K562 (cell line): ENCODE measurements around the gene FANK1. TPM values are rescaled to one million over a fixed set of nuclear protein-coding genes. Genes with fewer than 3 reads are reported as not detected.

Experiments
- ATAC-seq: fragments of 200-7000 bp; cut with Tn5 transposase; 3 replicates; pipeline ENCODE4 v1.9.1; 2020; ENCODE audit warnings: moderate library complexity
- BruUV-seq: library from RNA; stranded (reverse); fragments of 400-500 nt; replicated peaks from 2 replicates; lab custom pipeline; 2021; lab: Mats Ljungman, UMichigan
- CTCF ChIA-PET: fragments of 300-600 bp; formaldehyde crosslinking; extraction: SDS; loops from one replicate; lab custom pipeline; 2021; ENCODE audit warnings: low intra/inter-chr PET ratio; lab: Yijun Ruan, JAX
- POLR2A ChIA-PET: fragments of 300-600, 350-650 bp; sonication (Branson Sonifier 250); formaldehyde crosslinking; extraction: SDS; loops from one replicate; lab custom pipeline; 2021; ENCODE audit warnings: antibody characterized with exemption, inconsistent platforms; lab: Yijun Ruan, JAX
- DNase-seq, 4 experiments: peaks; one replicate each; pipeline versions ENCODE4 v3.0.0 to v3.0.0-alpha.2; 2011 to 2018; ENCODE audit warnings: low spot score in 3 of 4, mixed read lengths in 3 of 4; ENCODE audit errors: extremely low read depth in 1 of 4
- FAIRE-seq: peaks from 2 replicates; lab custom pipeline; 2011; peaks lifted over from hg19 to GRCh38; lab: Jason Lieb, UNC
- H2AFZ ChIP-seq: 2 replicates; pipeline ENCODE4 v1.6.0; 2011; ENCODE audit warnings: low read depth, low read length, control low read depth, inconsistent platforms
- H3K27ac ChIP-seq: fragments of 200-600 bp; 3 replicates; pipeline ENCODE4 v1.8.0; 2011; ENCODE audit warnings: low read depth, mild to moderate bottlenecking, control low read depth, inconsistent platforms, low read length, moderate library complexity, mixed read lengths; ENCODE audit errors: extremely low read depth
- H3K27me3 ChIP-seq, 2 experiments: fragments of 300-600 bp in 1 of 2; 2 replicates in 1 of 2; 3 replicates in 1 of 2; pipeline versions ENCODE4 v1.6.0 to v1.8.0; 2011; ENCODE audit warnings: inconsistent platforms in 2 of 2, low read length in 2 of 2, mild to moderate bottlenecking in 1 of 2, mixed read lengths in 1 of 2, moderate library complexity in 1 of 2; ENCODE audit not compliant: control insufficient read depth in 2 of 2, insufficient read depth in 2 of 2
- H3K36me3 ChIP-seq: fragments of 300-600 bp; 3 replicates; pipeline ENCODE4 v1.8.0; 2011; ENCODE audit warnings: mild to moderate bottlenecking, low read length, inconsistent platforms; ENCODE audit not compliant: control insufficient read depth, insufficient read depth
- H3K4me1 ChIP-seq, 2 experiments: fragments of 200-600 bp in 1 of 2; replicated peaks in 1 of 2; 2 replicates in 1 of 2; 3 replicates in 1 of 2; pipeline versions ENCODE4 v1.5.1 to v1.8.0; 2011; ENCODE audit warnings: inconsistent platforms in 2 of 2, low read length in 2 of 2, mild to moderate bottlenecking in 1 of 2, mixed read lengths in 1 of 2, moderate library complexity in 1 of 2; ENCODE audit not compliant: control insufficient read depth in 2 of 2, insufficient read depth in 2 of 2
- H3K4me2 ChIP-seq: 2 replicates; pipeline ENCODE4 v1.6.1; 2011; ENCODE audit warnings: low read length, control low read depth, inconsistent platforms, mixed read lengths; ENCODE audit not compliant: insufficient read depth
- H3K4me3 ChIP-seq: fragments of 200-600 bp; sonication (generic), shearing (Covaris generic); 2 replicates; pipeline ENCODE4 v1.5.1; 2016; ENCODE audit warnings: control low read depth, inconsistent platforms
- H3K79me2 ChIP-seq: fragments of 200-600 bp; 3 replicates; pipeline ENCODE4 v1.8.0; 2011; ENCODE audit warnings: low read length, inconsistent platforms; ENCODE audit not compliant: control insufficient read depth, insufficient read depth
- H3K9ac ChIP-seq, 2 experiments: 2 replicates each; pipeline versions ENCODE4 v1.6.0 to v1.6.1; 2011; ENCODE audit warnings: low read depth in 2 of 2, low read length in 2 of 2, control low read depth in 1 of 2, inconsistent platforms in 1 of 2, mild to moderate bottlenecking in 1 of 2, mixed read lengths in 1 of 2; ENCODE audit not compliant: insufficient read depth in 1 of 2
- H3K9me1 ChIP-seq: one replicate; pipeline ENCODE4 v1.6.0; 2011; ENCODE audit warnings: inconsistent platforms, mild to moderate bottlenecking, low read length, moderate library complexity; ENCODE audit not compliant: control insufficient read depth, insufficient read depth
- H3K9me3 ChIP-seq: replicated peaks from 2 replicates; pipeline ENCODE4 v1.5.1; 2011; ENCODE audit warnings: low read depth, low read length, inconsistent platforms; ENCODE audit not compliant: control insufficient read depth, insufficient read depth
- H4K20me1 ChIP-seq: replicated peaks from 2 replicates; pipeline ENCODE4 v1.6.1; 2011; ENCODE audit warnings: low read length, inconsistent platforms, mixed read lengths; ENCODE audit not compliant: control insufficient read depth, insufficient read depth
- BRF2 ChIP-seq: IDR thresholded peaks from 3 replicates; pipeline ENCODE4 v1.6.1; 2011; ENCODE audit warnings: borderline replicate concordance, mild to moderate bottlenecking; ENCODE audit not compliant: insufficient read length, insufficient read depth
- KAT2B ChIP-seq: IDR thresholded peaks from one replicate; pipeline ENCODE4 v1.6.1; 2012; ENCODE audit warnings: low read depth, mild to moderate bottlenecking, control low read depth, inconsistent platforms, low read length, moderate library complexity
- NR0B1 ChIP-seq: fragments of 450-650 bp; IDR thresholded peaks from one replicate; pipeline ENCODE4 v1.6.1; 2018; ENCODE audit warnings: mild to moderate bottlenecking, moderate library complexity; ENCODE audit not compliant: partially characterized antibody
- SNIP1 ChIP-seq: fragments of 450-650 bp; IDR thresholded peaks from 2 replicates; pipeline ENCODE4 v1.7.1; 2017; ENCODE audit warnings: low read depth, mild to moderate bottlenecking
- TRIM28 ChIP-seq: fragments of 450-650 bp; IDR thresholded peaks from 2 replicates; pipeline ENCODE4 v1.6.1; 2017
- WGBS: fragments of 100-300 bp; shearing (Covaris generic); methylation state at CpG from one replicate; pipeline ENCODE4 v1.1.6; 2016; ENCODE audit warnings: low coverage, mixed read lengths; ENCODE audit not compliant: insufficient coverage; ENCODE audit errors: missing lambda C conversion rate; 5-methylcytosine and 5-hydroxymethylcytosine counted together
- in situ Hi-C: fragments of 300-500 bp; cut with MboI; formaldehyde crosslinking; loops from 4 replicates; pipeline ENCODE4 v1.15.0; 2018; ENCODE audit warnings: inconsistent platforms, mixed read lengths
- intact Hi-C: fragments of 100-400 bp; cut with micrococcal nuclease; formaldehyde crosslinking; loops from 2 replicates; pipeline ENCODE4 v1.14.2; 2022
- polyA plus RNA-seq, 8 experiments: library from polyadenylated mRNA; depleted of rRNA in 4 of 8; stranded (reverse) in 5 of 8; unstranded in 3 of 8; fragments of >200 nt; fragmentation: Nextera tagmentation in 2 of 8; fragmentation: Illumina TruSeq in 1 of 8; extraction: Ambion mirVana in 2 of 8; extraction: Trizol in 1 of 8; gene quantifications; 2 replicates each; pipeline versions ENCODE4 v1.2.1 to v1.2.3, GENCODE V29; 2011 to 2014; ENCODE audit warnings: inconsistent platforms in 1 of 8, missing spikeins in 1 of 8
- total RNA-seq, 7 experiments: library from RNA; depleted of rRNA in 6 of 7; stranded (reverse); fragments of >200 nt in 6 of 7; fragmentation: Illumina TruSeq in 2 of 7; extraction: Trizol in 2 of 7; gene quantifications; 2 replicates each; pipeline versions ENCODE4 v1.2.1 to v1.2.3, GENCODE V29; 2011 to 2021; ENCODE audit warnings: low replicate concordance in 1 of 7

Gene FANK1
- total and polyA plus RNA-seq, 9 of the 15 experiments (the other 6 are each of a cell fraction or from before 2014, with no cell fraction given) = 0.11 to 2.3 (median 0.51) TPM; not detected in 1

GRCh38 chr10:125848371-125848770 is 48.0 kb upstream of the FANK1 start:
- FAIRE-seq (no peak), DNase-seq (no peak), ATAC-seq (no peak)
- no peak for TF ChIP-seq BRF2
- TF ChIP-seq TRIM28 = no peak
- TF ChIP-seq SNIP1 = no peak
- no peak for TF ChIP-seq KAT2B
- TF ChIP-seq NR0B1 = no peak
- POLR2A ChIA-PET = no interaction called here
- H3K9me3 ChIP-seq = no peaks in the 10 kb centered on the region
- intact Hi-C loops (no loop called here), in situ Hi-C loops (no loop called here)
- H3K4me2 ChIP-seq = no peak overlapping the region
- H4K20me1 ChIP-seq = no peaks in the 10 kb centered on the region
- CTCF ChIA-PET = no interaction called here
- no peak overlapping the region for H3K4me3 ChIP-seq
- no peak overlapping the region for H3K9ac ChIP-seq
- peaks cover 46% of the 10 kb centered on the region; the same call in 2 of the 3 replicates for H3K36me3 ChIP-seq
- no TSS peak for BruUV-seq
- H2AFZ ChIP-seq = no peak overlapping the region
- H3K79me2 ChIP-seq = no peaks in the 10 kb centered on the region
- no peaks in the 10 kb centered on the region for H3K9me1 ChIP-seq
- no peaks in the 10 kb centered on the region for H3K27me3 ChIP-seq
- 73% methylated on average over 2 of the region's 2 CpGs for WGBS
- no peak overlapping the region for H3K27ac ChIP-seq
- H3K4me1 ChIP-seq = no peaks in the 10 kb centered on the region; a peak in 1 of 5 replicates
